ENCODE measurements around the gene MTX3. TPM values are rescaled to one million over a fixed set of nuclear protein-coding genes. Genes with fewer than 3 reads are reported as not detected.

Gene MTX3
- total and polyA plus RNA-seq, 10 of the 15 experiments (the other 5 are each of a cell fraction or from before 2014, with no cell fraction given): 1.8 to 18.9 (median 9.3) TPM

DNA sequence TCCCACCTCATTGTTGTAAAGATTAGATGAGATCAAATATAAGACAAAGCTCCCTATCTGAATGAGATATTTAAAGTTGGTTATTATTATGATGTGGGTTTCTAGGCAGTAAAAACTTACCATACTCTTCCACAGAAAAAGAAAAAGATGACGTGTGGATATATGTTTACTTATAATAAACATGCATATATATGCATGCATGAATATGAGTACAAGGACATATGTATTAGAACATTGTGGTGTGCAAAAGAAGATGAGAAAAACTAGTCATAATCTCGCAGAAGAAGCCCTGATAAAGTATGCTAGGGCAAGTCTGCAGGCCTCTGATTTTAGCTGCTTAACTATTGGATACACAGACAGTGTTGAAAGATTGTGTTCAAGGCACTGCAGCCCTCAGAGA lies 34.0 kb upstream of the MTX3 start:
- 13% methylated on average over 2 of the region's 2 CpGs for WGBS (ENCODE audit: insufficient coverage, insufficient replicate concordance, low lambda C conversion rate, missing lambda C conversion rate)
- RAD21 ChIA-PET (ENCODE audit: unreplicated experiment): no interaction called here
- no peak for FAIRE-seq
- Histone ChIP-seq H3K4me1 (ENCODE audit: control insufficient read depth, insufficient read depth, low read length) (no peaks in the 10 kb centered on the region), H2AFZ (ENCODE audit: control insufficient read depth, low read depth, low read length) (no peak overlapping the region), H3K9ac (ENCODE audit: control insufficient read depth, insufficient read depth, low read length) (no peak overlapping the region), H3K36me3 (ENCODE audit: control insufficient read depth in 2 of 2, insufficient read depth in 2 of 2, low read length in 1 of 2) (no peaks in the 10 kb centered on the region), H3K9me3 (replicated peaks; ENCODE audit: control insufficient read depth, insufficient read depth, low read length) (no peaks in the 10 kb centered on the region), H3K27ac (ENCODE audit: control insufficient read depth, insufficient read depth) (no peak overlapping the region), H4K20me1 (ENCODE audit: control insufficient read depth, insufficient read depth) (no peaks in the 10 kb centered on the region), H3K27me3 (replicated peaks in 1 of 2; ENCODE audit: control insufficient read depth in 2 of 2, insufficient read depth in 2 of 2, low read length in 1 of 2) (peaks cover 1 to 3% of the 10 kb centered on the region in 2 experiments; a peak in 2 of 4 replicates), H3K79me2 (ENCODE audit: control insufficient read depth, insufficient read depth, low read length) (no peaks in the 10 kb centered on the region), H3K4me3 (no peak overlapping the region), H3K4me2 (ENCODE audit: control insufficient read depth, insufficient read depth) (no peak overlapping the region)
- POLR2A ChIA-PET: no interaction called here
- in situ Hi-C loops (cut with MboI) (no loop called here), intact Hi-C loops (cut with micrococcal nuclease; ENCODE audit: unreplicated experiment) (no loop called here)
- DNase-seq (ENCODE audit: low read depth, low spot score): no peak
- no peak for ATAC-seq
- CTCF ChIA-PET: interaction anchor here (0.6 kb wide), 1 partner anchor 312 kb away, joined by 3 read pairs; no protein-coding TSS in a partner anchor
- SMC1A ChIA-PET (ENCODE audit: uncharacterized antibody, unreplicated experiment): no interaction called here
- TF ChIP-seq CEBPB (IDR thresholded peaks at IDR 0.05; ENCODE audit: borderline replicate concordance in 1 of 2, low read depth in 2 of 2, low read length in 2 of 2) (no peak), HCFC1 (IDR thresholded peaks at IDR 0.05; ENCODE audit: low read length) (no peak), ZNF24 (IDR thresholded peaks at IDR 0.05) (no peak), EP300 (IDR thresholded peaks at IDR 0.05; ENCODE audit: borderline replicate concordance in 1 of 2, control insufficient read depth in 1 of 2, low read depth in 2 of 2, low read length in 2 of 2) (no peak)
- TF ChIP-seq, protein P1, sequence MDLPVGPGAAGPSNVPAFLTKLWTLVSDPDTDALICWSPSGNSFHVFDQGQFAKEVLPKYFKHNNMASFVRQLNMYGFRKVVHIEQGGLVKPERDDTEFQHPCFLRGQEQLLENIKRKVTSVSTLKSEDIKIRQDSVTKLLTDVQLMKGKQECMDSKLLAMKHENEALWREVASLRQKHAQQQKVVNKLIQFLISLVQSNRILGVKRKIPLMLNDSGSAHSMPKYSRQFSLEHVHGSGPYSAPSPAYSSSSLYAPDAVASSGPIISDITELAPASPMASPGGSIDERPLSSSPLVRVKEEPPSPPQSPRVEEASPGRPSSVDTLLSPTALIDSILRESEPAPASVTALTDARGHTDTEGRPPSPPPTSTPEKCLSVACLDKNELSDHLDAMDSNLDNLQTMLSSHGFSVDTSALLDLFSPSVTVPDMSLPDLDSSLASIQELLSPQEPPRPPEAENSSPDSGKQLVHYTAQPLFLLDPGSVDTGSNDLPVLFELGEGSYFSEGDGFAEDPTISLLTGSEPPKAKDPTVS (IDR thresholded peaks at IDR 0.05; ENCODE audit: low read depth, low read length): no peak
- TF ChIP-seq, protein P2, sequence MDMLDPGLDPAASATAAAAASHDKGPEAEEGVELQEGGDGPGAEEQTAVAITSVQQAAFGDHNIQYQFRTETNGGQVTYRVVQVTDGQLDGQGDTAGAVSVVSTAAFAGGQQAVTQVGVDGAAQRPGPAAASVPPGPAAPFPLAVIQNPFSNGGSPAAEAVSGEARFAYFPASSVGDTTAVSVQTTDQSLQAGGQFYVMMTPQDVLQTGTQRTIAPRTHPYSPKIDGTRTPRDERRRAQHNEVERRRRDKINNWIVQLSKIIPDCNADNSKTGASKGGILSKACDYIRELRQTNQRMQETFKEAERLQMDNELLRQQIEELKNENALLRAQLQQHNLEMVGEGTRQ (IDR thresholded peaks at IDR 0.05; ENCODE audit: borderline replicate concordance, low read depth, low read length): no peak
- no TSS peak for BruUV-seq (replicated peaks)

All from GM12878 (cell line).